RPMI7951 (cell line): ENCODE measurements around the gene PPARGC1A. TPM values are rescaled to one million over a fixed set of nuclear protein-coding genes. Genes with fewer than 3 reads are reported as not detected.
A peak's percentile ranks its signal among the peaks of the same experiment; 100 is the strongest.

Experiments used
- DNase-seq: peaks from one replicate; pipeline ENCODE4 v3.0.0-alpha.2; 2012; ENCODE audit warnings: low read depth
- total RNA-seq: library from RNA; depleted of rRNA; stranded (reverse); fragments of >200 nt; shearing (Covaris generic); gene quantifications from 2 replicates; pipeline ENCODE4 v1.2.3, GENCODE V29; 2014

The PPARGC1A gene
- total RNA-seq, 1 experiment from 2014 or later = 0.24 TPM

DNA sequence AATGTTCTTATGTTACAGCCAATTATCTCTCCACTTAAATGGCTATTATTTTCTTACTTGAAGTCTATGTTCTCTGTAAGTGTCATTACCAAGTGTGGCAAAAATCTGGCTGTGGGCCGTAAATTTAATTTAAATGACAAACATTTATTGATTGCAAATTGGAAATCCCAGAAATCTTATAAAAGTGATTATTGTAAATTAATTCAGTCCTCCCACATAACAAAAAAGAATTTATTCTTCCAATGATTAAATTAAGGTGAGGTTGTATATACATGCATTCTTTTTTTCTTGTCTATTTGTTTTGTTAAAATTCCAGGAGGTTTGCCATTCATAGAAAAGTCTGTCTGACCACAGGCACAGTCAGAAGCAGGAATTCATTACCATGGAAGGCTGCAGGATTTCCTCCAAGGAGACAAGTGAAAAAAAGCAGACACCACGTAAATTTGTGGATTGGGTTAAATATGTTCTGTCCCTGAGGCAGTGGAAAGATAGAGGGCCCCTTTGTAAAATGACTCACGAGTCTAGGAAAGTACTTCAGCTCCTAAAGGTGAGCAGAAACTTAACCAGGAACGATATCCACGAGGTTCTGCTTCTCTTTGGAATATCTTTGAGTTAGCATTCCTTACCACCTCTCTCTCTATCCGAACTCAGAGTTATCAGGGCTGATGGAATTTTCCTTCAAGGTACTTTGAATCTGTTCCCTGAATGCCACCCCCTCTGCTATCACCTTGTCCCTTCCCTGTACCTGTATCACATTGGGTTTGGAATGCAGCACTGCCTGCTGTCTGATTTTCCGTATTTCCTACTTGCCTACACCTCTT, 10.7 kb downstream of the PPARGC1A start:
- DNase-seq = peak; percentile 49

DNA sequence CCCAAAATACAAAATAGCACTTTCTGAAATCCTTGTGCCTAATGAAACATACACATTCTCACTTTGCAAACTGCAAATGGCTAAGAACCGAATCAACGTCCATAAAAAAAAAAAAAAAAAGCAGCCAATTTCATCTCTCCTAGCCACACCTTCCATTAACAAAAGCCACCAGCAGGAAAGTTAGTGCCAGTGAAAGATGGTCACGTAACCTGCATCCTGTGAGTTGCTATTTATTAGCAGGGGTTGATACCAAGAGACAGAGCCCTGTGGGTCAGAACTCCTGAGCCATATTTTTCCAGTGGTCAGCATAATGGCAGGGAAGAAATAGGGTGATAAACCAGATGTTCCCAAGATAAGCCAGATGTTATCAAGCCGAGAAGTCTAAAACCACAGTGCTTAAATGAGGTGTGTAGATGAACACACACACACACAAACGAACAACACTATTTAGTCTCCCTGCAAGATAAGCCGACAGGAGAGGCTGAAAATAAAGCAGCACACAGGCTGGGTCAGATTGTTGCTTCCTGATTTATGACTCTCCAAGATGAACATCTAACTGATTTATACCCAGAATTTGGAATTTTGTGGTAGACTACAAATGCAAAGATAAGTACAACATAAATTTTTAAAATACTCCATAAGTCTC, 11.5 kb downstream of the PPARGC1A start:
- DNase-seq = no peak

DNA sequence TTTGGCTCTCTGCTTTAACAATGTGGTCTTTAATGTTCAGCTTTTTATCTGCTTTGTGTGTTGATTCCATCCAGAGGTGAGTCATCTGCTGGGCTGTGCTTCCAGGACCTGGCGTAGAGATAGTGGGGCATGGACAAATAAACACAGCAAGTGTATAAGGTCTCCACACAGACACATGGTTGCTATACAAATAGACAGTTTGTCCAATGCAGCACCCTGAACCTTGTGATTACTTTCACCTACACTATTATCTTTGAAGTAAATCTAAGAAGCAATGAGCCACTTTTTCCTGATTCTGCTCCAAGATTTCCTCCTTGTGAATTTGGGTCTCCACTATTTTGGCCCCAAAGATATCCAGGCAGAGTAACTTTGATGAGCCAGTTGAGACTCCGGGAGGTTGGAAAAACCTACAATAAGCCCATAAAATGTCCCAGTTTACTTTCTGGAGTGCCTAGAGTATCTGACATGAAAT, 12.1 kb downstream of the PPARGC1A start:
- DNase-seq = peak; percentile 49

DNA sequence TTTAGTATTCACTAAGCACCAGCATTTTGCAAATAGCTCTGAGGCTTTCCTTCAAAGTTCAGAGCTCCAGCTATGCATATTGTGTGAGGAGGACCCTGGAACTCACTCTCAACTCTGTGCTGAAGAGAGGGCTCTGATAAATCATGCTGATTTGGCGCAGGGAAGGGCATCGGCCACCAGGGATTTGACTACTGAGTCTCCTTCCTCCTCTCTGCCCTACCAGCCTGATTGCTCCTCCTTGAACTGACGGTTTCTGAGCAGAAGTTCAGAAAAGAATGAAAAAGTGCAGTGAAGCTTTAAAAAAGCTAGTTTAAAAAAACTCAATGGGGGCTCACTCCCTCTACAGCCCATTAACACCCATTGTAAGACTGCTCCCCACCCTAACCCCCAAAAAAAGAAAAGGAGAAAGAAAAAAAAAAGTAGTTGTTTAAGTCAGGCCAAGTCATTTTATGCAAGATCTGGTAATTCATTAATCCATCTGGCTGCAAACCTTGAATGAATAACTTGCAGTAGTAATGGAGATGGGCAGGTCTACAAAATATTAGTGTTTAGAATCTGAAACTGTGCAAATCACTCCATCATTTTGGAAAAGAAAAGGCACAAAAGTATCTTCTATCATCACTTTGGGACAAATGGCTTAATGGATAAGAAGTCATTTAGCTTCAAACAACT, 13.3 kb downstream of the PPARGC1A start:
- no peak for DNase-seq

DNA sequence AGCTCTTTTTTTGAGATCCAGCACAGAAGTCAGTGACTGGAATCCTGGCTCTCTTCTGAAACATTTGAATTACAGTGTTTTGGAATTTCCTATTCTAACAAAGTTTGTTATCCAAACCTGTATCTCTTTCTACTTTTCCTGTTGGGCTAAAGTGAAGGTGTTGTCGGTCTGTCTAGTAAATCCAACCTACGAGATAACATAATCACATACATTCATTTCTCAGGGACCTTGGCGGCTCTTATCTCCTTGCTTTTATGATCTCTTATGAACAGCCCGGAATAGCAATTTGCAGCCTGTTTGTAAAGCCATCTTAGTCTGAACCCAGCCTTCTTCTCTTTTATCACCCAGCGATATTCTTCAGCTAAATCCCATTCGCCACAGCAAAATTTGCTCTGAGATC, 14.5 kb downstream of the PPARGC1A start:
- no peak for DNase-seq

DNA sequence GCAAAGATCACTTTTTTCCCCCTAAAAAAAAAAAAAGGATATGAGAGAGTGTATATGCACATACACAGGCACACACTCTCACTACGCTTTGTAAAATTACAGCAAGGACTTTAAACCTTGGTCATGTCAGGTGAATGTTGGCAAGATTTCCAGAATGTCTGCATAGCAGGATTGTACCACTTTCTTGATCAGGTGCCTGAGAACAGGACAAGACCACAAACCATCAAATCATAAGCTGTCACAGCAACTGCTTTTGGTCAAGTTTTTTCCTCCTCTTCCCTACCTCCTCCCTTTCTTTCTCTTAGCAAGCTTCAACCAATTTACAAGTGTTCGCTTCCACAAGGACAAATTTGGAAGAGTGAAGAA, 15.3 kb downstream of the PPARGC1A start:
- no peak for DNase-seq

DNA sequence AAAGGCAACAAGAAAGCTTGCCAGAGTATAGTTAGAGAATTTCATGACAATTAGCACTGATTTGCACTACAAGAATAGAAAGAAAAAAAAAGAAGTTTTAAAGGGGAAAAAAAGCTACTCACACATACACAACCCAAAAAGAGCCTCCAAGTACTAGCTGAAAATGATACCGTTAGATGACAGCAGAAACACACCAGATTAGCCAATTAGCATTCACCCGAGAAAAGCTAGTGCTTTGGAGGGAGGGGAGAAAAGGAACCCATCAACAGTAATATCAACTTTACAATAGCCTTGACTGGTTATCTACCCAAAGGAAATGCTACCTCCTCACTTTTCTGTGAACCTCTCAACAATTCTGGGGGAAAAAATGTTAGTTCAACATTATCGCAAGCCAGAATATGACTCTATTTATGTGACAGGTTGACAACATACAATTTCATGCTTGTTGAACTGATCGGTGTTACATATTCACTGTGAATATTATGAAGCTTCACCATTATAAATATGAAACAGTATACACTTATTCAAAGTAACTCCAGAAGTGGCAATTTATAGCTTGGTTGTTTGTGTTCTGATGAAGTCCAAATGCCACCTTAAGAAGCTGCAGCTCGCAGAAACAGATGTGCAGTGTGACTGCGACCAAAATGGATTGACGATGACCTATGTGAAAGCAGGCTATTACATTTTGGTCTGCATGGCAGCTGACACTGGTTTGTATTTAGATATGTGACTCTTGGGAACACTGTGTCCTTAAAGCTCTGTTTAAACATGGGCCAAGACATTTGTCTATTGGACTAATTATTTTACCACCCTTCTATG, 15.9 kb downstream of the PPARGC1A start:
- DNase-seq = no peak

DNA sequence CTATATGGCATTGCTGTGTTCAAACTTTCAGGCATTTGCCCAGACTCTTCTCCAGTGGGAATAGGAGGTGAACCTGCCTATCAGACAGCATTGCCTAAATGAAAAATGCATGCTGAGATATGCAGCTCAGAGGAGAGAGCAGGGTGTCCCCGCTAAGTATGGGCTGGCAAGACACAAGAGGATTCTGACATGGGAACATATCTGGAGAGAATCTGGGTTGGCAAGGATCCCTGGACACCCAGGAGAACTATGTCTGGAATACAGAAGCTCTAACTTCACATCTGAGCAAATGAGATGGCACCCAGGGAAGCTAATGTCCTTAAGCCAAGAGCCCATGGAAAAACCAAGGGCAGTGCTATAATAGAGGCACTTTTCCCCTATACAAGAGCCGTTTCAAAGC, 18.4 kb downstream of the PPARGC1A start:
- no peak for DNase-seq

DNA sequence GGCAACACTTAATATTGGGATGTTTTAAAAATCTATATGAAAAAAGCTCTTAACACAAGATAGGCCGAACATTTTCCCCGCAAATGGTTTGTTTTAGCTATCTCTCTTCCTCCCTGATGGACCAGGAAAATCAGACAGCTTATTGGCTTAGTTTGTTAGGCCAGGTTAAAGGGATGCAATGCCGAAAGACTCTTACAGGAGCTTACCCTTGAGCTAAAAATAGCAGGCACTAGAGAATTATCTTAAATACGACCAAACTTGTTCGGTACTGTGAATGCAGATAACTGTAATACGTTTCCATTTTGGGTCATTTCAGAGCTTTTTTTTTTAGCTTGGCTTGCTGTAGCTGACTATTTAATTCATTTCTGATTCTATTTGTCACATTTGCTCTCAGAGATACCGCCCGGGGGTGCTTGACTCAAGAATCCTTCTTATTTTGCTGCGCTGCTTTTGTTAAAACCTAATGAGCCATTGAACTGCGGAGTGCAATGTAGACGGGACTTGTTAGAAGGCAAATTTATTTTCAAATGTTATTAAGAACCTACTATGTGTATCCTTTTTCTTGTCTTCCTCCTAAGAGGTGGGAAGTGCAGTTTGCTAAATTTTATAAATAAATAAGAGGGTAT, 23.3 kb downstream of the PPARGC1A start:
- DNase-seq = no peak

DNA sequence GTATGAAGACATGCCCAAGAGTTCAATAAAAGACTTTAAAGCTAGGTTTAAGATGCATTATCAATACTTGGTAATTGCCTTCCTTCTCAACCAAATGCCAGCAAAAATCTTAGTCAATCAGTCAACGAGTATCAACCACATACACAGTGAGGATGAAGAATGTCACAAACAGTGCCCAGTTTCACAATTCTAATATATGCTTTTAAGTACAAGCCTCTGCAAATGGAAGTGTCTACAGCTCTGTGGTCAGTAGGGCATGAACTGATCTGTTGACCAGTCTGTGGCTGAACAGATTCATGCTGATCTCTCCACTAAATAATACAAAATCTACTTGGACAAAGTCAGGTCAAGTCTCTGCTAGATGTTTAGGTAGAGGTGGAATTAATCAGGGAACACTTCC, 27.9 kb downstream of the PPARGC1A start:
- no peak for DNase-seq

DNA sequence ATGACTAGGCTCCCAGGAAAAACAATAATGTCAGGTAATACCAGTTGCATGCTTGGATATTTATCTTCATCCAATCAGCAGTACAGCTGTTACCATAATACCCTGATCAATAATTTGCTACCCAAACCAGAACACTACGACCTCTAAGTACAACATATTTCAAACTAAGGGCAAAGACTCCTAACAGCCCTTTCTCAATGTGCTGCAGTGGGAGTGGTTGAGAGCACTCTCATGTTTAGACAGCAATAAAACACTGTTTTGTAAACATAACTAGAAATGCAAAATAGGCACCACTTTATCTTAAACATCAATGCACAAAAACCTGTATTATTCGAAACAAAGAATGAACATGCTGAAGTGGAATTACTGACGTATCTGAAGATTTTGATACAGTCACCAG, 28.9 kb downstream of the PPARGC1A start:
- no peak for DNase-seq

DNA sequence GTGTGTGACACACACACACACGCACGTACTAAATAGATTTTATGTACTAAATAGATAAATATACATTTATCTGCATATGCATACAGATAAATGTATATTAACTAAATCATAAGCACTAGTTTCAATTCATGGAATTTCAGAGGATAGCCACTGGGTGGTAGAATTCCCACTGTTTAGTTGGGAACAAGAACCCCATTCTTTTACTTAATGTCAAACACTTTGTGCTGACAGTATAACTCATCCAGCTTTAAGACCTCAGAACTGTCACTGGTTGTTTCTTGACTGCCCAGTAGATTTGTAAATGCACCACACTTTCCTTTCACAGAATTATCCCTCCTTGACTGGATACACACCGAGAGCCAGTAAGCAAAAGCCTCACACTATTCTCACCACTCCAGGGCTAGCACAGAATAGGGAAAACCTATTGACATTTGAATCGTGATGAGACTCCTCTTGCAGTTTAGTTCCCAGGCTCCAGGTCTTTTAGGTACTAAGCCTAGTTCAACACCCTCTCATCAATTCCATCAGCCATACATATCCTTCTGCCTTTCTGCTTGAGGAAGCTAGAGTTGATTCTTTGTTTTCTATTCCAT, 32.4 kb downstream of the PPARGC1A start:
- peak; percentile 25 for DNase-seq

DNA sequence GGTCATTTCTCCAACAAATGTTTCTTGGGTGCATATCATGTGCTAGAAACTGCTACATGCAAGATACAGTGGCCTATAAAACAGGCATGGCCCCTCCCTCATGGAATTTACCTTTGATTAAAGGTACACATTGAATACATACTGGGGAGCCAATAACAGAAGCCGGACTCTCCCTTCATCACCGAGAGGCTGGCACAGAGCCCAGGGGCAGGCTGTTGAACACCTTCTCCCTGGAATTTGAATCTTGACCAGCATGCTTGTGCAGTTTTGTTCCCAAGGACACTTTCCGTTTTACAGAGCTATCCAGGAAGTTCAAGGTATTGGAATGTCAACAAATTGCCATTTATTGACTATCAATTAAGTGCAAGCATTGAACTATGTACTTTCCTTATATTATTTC, 33.2 kb downstream of the PPARGC1A start:
- DNase-seq = no peak

DNA sequence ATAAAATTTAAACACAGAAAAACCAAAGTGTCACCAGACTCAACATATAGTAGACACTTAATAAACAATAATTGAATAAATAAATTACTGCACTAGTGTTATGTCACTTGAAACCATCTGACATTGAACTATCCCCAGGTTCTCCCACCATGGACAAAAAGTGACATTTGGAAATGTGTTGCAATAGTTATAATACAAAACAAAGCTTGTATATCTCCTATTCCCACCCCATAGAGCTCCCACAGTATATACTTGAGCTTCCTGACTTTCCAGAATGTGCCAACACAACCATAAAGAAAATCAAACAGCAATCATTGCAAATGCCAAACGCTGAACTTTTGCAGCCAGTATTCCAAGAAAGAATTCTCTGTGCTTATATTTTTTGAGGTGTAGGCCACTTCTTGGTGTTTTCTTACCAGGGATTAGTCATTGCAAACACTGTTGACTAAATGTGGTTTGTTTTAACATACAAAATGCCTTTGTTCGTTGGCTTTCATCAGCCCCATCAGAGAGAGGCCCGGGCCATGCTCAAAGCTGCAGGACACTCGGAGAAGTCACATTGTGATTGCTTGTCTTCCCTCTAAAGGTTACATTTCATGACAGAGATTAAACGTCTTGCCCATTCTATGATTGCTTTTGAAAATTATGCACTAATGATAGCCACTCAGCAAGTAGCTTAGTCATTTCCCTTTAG, 33.8 kb downstream of the PPARGC1A start:
- peak; percentile 49 for DNase-seq

DNA sequence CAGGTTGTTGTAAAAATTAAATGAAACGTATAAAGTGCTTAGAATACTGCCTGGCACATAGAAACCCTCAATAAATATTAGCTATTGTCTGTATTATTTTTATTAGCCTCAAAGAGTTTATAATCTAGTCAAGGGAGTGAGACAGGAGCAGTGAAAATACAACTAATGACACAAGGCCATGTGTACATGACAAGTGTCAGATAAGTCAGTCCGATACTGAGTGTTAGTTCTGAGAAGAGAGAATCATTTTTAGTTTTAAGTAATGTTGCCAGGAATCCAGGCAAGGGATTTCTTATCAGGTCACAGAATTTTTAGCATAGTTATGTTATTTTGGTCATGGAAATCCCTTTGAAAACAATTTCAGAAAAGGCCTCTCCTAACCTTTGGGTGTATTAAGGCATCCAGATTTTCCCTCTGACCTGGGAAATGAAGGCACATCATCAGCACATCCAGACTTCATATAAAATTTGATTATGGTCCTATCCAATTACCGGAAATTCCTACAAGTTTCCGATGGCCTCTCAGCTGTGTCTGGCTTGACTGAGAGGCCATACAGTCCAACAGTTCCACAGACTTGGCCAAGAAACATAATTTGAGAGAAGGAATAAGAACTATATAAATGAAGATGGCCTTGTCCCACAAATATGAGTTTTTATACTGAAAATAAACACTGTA, 35.7 kb downstream of the PPARGC1A start:
- no peak for DNase-seq

DNA sequence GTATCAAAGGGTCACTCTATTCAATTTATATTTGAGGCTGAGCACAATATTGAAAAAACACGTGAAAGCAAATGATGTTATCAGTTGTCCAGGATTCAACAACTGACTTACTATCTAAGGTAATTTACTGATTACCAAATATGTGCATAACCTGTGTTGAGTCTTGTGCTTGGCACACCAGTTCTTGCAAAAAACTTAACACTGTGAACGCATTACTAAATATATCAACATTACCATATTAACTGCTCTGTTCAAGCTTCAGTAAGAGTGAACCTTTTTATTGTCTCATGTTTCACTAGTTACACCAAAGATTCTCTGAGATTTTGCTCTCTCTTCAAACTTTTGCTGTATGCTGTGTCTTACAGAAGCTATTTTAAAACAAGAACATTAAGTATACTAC, 38.4 kb downstream of the PPARGC1A start:
- DNase-seq = no peak

DNA sequence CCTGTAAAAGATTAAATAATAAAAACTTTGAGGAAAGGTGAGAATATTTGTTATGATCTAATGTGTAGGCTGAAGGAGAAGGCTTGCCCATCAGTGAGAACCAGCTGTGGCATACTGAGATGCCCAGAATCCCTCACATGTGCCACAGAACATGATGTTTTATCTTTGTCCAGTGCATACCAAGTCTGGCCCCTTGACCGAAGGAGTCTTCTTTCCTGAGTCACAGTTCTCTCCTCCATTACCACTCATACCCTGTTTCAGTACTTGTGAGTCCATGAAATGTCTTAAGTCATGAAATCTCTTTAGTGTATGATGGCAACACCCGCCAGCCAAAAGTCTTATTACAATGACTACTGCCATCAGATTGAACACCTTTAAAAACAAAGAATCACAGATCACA, 42.7 kb downstream of the PPARGC1A start:
- DNase-seq = no peak

DNA sequence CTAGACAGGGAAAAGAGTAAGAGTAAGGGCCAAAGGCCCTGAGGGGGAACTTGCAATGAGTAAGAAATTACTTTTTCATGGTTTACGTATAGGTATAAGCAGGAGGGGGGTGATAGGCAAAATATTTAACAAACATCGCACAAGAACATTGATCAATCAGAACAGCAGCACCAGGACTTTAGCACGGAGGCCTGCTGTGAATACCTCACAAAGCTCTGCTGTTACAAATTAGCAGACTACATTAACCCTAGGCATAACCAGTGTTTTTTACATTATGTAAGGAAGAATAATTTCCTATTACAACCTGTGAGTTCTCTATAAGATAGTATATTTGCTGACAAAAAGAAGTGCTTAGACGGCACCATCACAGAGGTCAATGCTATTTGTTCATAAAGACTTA, 44.9 kb downstream of the PPARGC1A start:
- DNase-seq = no peak

DNA sequence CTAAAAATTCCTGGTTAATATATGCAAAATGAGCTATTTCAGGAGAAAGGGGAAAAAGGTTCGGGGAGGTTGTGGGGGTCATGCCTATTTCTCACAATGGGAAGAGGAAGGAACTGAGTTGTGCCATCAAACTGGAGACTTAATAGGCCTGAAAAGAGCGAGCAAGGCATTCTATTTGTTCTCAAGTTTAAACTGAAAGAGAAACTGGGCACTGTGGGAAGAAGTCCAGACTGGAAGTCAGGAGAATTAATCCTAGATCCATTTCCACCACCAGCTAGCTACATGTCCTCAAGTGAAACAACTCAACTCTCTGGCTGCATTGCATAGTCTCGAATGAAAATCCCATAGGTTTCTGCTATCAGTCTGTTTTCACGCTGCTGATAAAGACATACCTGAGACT, 50.6 kb downstream of the PPARGC1A start:
- DNase-seq = no peak

DNA sequence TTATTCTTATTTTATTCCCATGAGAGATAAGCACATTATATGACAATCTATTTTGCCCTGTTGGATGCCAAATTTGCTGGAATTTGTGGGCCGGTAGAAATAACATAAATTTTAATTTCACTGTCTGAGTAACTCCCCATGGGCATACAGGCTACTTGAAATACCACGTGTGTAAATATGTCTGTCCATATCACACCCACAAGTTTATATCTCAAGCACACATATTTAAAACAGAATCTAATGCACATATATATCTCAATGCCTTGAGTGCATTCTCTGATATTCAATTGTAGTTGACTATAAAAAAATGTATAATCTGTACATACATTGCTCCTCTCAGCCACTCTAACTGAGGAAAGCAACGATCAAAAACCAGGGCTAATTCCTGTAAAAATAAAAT, 51.2 kb downstream of the PPARGC1A start:
- no peak for DNase-seq
